Neural cell (in vitro differentiated cells): ENCODE measurements around the gene TAP1. TPM values are rescaled to one million over a fixed set of nuclear protein-coding genes. Genes with fewer than 3 reads are reported as not detected.

Experiments
- H2AFZ ChIP-seq: fragments of 200-600, 300-800 bp; sonication (generic), shearing (Covaris generic); 2 replicates; pipeline ENCODE4 v1.6.0; 2014; ENCODE audit warnings: low read depth, mild to moderate bottlenecking, antibody characterized with exemption, low read length, moderate library complexity
- H3F3A ChIP-seq: fragments of 200-600 bp; shearing (Covaris generic); 2 replicates; pipeline ENCODE4 v1.6.1; 2016; ENCODE audit warnings: mild to moderate bottlenecking, moderate library complexity, mixed read lengths, antibody characterized with exemption, low read length; ENCODE audit not compliant: insufficient read depth, poor library complexity, severe bottlenecking
- H3K27ac ChIP-seq: fragments of 200-600, 300-800 bp; sonication (generic), shearing (Covaris generic); 2 replicates; pipeline ENCODE4 v1.5.1; 2014; ENCODE audit warnings: mild to moderate bottlenecking, low read length, moderate library complexity
- H3K27me3 ChIP-seq: fragments of 300-800, 200-600 bp; sonication (generic), shearing (Covaris generic); 2 replicates; pipeline ENCODE4 v1.6.0; 2014; ENCODE audit warnings: mild to moderate bottlenecking, low read depth, low read length, moderate library complexity; ENCODE audit not compliant: insufficient read depth
- H3K36me3 ChIP-seq: fragments of 300-800, 200-600 bp; sonication (generic), shearing (Covaris generic); 2 replicates; pipeline ENCODE4 v1.5.1; 2014; ENCODE audit warnings: mild to moderate bottlenecking, antibody characterized with exemption, low read length, moderate library complexity; ENCODE audit not compliant: insufficient read depth
- H3K4me2 ChIP-seq: fragments of 300-800, 200-600 bp; sonication (generic), shearing (Covaris generic); 2 replicates; pipeline ENCODE4 v1.6.0; 2014; ENCODE audit warnings: mild to moderate bottlenecking, low read length
- H3K4me3 ChIP-seq: fragments of 300-800, 200-600 bp; sonication (generic), shearing (Covaris generic); 2 replicates; pipeline ENCODE4 v1.5.1; 2014; ENCODE audit warnings: mild to moderate bottlenecking, low read length, moderate library complexity
- H3K79me2 ChIP-seq: fragments of 200-600 bp; shearing (Covaris generic); replicated peaks from 2 replicates; pipeline ENCODE4 v1.6.0; 2014; ENCODE audit warnings: mild to moderate bottlenecking, low read length, moderate library complexity; ENCODE audit not compliant: insufficient read depth
- H3K9ac ChIP-seq: fragments of 300-800, 200-600 bp; sonication (generic), shearing (Covaris generic); 2 replicates; pipeline ENCODE4 v1.6.1; 2016; ENCODE audit warnings: mild to moderate bottlenecking, low read length, mixed read lengths
- H3K9me2 ChIP-seq: fragments of 200-600 bp; shearing (Covaris generic); 2 replicates; pipeline ENCODE4 v1.6.1; 2016; ENCODE audit warnings: mild to moderate bottlenecking, low read length, mixed read lengths; ENCODE audit not compliant: insufficient read depth
- H3K9me3 ChIP-seq: fragments of 200-600, 300-800 bp; sonication (generic), shearing (Covaris generic); 2 replicates; pipeline ENCODE4 v1.6.1; 2016; ENCODE audit warnings: mild to moderate bottlenecking, mixed run types, low read length, moderate library complexity, mixed read lengths
- H4K20me1 ChIP-seq: fragments of 200-600 bp; shearing (Covaris generic); 2 replicates; pipeline ENCODE4 v1.6.1; 2016; ENCODE audit warnings: mild to moderate bottlenecking, mixed run types; ENCODE audit not compliant: insufficient read depth
- EP300 ChIP-seq: fragments of 450-650 bp; conservative IDR thresholded peaks from 2 replicates; pipeline ENCODE4 v1.6.1; 2014; ENCODE audit warnings: antibody characterized with exemption, mild to moderate bottlenecking, moderate library complexity; ENCODE audit not compliant: poor library complexity, severe bottlenecking
- EZH2 ChIP-seq: fragments of 200-600, 300-800 bp; shearing (Covaris generic), sonication (generic); IDR thresholded peaks from 2 replicates; pipeline ENCODE4 v1.6.1; 2014; ENCODE audit warnings: antibody characterized with exemption, low read length, borderline replicate concordance, mild to moderate bottlenecking; ENCODE audit not compliant: insufficient read depth, poor library complexity, severe bottlenecking
- MXI1 ChIP-seq: fragments of 450-650 bp; conservative IDR thresholded peaks from 2 replicates; pipeline ENCODE4 v1.6.1; 2014; ENCODE audit warnings: antibody characterized with exemption, mild to moderate bottlenecking; ENCODE audit not compliant: poor library complexity, severe bottlenecking
- POLR2AphosphoS5 ChIP-seq: IDR thresholded peaks from 2 replicates; pipeline ENCODE4 v1.6.1; 2012
- RAD21 ChIP-seq: fragments of 450-650 bp; conservative IDR thresholded peaks from 2 replicates; pipeline ENCODE4 v1.6.1; 2014; ENCODE audit warnings: antibody characterized with exemption, mild to moderate bottlenecking, moderate library complexity
- SMC3 ChIP-seq: fragments of 450-650 bp; conservative IDR thresholded peaks from 2 replicates; pipeline ENCODE4 v1.6.1; 2014; ENCODE audit warnings: antibody characterized with exemption, mild to moderate bottlenecking, moderate library complexity; ENCODE audit not compliant: poor library complexity
- TAF1 ChIP-seq: IDR thresholded peaks from 2 replicates; pipeline ENCODE4 v1.6.1; 2012; ENCODE audit warnings: low read depth
- polyA plus RNA-seq: library from polyadenylated mRNA; depleted of rRNA; stranded (reverse); fragments of >200 nt; gene quantifications from 2 replicates; pipeline ENCODE4 v1.2.3, GENCODE V29; 2014
- TF ChIP-seq, protein P1 (sequence below): fragments of 450-650 bp; IDR thresholded peaks from 2 replicates; pipeline ENCODE4 v1.5.1; 2014; ENCODE audit warnings: antibody characterized with exemption, mild to moderate bottlenecking, moderate library complexity; ENCODE audit not compliant: poor library complexity, severe bottlenecking
- TF ChIP-seq, protein P2 (sequence below): IDR thresholded peaks from 2 replicates; pipeline ENCODE4 v1.6.1; 2012; ENCODE audit warnings: borderline replicate concordance

TAP1 gene
- polyA plus RNA-seq, 1 donor from 2014 or later = not detected

DNA sequence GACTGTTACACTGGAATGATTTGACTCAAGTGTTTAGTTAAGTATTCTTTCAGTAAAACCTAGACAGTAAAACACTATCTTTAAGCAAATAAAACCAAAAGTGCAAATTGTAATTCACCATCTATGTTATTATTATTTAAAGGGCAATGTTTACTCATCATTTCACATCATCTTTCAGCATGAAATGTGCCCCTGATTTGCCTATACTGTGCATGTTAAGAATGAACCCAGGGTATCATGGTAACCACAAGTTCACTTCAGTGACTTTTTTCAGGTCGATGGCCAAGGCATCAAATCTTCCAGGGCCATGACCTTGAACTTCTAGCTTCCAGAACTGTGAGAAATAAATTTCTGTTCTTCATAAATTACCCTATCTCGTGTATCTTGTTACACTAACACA, 34.6 kb downstream of the TAP1 start:
- Histone ChIP-seq H3K79me2 (no peaks in the 10 kb centered on the region), H4K20me1 (no peaks in the 10 kb centered on the region), H3K27ac (no peak overlapping the region), H3F3A (no peaks in the 10 kb centered on the region), H3K4me3 (no peak overlapping the region), H3K9me2 (no peaks in the 10 kb centered on the region), H3K9me3 (no peaks in the 10 kb centered on the region), H2AFZ (no peak overlapping the region), H3K9ac (no peak overlapping the region), H3K27me3 (no peaks in the 10 kb centered on the region), H3K36me3 (no peaks in the 10 kb centered on the region), H3K4me2 (no peak overlapping the region)
- TF ChIP-seq, protein P1, sequence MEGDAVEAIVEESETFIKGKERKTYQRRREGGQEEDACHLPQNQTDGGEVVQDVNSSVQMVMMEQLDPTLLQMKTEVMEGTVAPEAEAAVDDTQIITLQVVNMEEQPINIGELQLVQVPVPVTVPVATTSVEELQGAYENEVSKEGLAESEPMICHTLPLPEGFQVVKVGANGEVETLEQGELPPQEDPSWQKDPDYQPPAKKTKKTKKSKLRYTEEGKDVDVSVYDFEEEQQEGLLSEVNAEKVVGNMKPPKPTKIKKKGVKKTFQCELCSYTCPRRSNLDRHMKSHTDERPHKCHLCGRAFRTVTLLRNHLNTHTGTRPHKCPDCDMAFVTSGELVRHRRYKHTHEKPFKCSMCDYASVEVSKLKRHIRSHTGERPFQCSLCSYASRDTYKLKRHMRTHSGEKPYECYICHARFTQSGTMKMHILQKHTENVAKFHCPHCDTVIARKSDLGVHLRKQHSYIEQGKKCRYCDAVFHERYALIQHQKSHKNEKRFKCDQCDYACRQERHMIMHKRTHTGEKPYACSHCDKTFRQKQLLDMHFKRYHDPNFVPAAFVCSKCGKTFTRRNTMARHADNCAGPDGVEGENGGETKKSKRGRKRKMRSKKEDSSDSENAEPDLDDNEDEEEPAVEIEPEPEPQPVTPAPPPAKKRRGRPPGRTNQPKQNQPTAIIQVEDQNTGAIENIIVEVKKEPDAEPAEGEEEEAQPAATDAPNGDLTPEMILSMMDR = no peak
- TF ChIP-seq EP300 (no peak), TAF1 (no peak)

DNA sequence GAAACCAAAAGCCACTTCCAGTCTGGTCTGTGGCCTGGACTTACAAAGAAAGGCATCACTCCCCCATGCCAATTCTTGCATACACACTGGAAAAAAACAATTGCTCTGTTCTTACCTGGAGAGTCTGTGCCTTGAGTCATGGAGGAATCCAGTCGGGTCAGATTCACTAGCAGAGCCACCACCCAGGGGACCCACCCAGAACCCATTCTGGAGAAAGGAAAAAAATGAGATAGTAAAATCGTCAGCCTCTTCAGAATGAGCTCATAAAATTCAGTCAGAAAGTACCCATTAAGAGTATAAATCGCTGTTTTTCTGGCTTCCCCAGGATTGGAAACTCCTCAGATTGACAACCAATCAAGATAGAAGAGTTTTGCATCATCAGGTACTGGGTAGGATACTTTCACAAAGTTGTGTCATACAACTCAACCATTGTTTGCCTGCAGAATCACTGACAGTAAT, 36.7 kb downstream of the TAP1 start, which contains the start of gene HLA-DOB:
Gene HLA-DOB, minus strand, starts transcription at position 257 of the 459 bp plus-strand sequence. Its CDS starts 51 bp downstream, at position 206.
- Histone ChIP-seq H3K4me2 (no peak within 1 kb of the TSS), H3K36me3 (no peaks in the 10 kb centered on the region), H3K4me3 (no peak within 1 kb of the TSS), H3K79me2 (no peaks in the 10 kb centered on the region), H3K9ac (no peak within 1 kb of the TSS), H3K9me3 (no peaks in the 10 kb centered on the region), H2AFZ (no peak within 1 kb of the TSS), H4K20me1 (no peaks in the 10 kb centered on the region), H3K27ac (no peak within 1 kb of the TSS), H3F3A (no peaks in the 10 kb centered on the region), H3K9me2 (no peaks in the 10 kb centered on the region), H3K27me3 (no peaks in the 10 kb centered on the region)
- TF ChIP-seq EZH2 (no peak), EP300 (no peak), MXI1 (no peak), RAD21 (no peak), POLR2AphosphoS5 (no peak), SMC3 (no peak), TAF1 (no peak)
- TF ChIP-seq, protein P2, sequence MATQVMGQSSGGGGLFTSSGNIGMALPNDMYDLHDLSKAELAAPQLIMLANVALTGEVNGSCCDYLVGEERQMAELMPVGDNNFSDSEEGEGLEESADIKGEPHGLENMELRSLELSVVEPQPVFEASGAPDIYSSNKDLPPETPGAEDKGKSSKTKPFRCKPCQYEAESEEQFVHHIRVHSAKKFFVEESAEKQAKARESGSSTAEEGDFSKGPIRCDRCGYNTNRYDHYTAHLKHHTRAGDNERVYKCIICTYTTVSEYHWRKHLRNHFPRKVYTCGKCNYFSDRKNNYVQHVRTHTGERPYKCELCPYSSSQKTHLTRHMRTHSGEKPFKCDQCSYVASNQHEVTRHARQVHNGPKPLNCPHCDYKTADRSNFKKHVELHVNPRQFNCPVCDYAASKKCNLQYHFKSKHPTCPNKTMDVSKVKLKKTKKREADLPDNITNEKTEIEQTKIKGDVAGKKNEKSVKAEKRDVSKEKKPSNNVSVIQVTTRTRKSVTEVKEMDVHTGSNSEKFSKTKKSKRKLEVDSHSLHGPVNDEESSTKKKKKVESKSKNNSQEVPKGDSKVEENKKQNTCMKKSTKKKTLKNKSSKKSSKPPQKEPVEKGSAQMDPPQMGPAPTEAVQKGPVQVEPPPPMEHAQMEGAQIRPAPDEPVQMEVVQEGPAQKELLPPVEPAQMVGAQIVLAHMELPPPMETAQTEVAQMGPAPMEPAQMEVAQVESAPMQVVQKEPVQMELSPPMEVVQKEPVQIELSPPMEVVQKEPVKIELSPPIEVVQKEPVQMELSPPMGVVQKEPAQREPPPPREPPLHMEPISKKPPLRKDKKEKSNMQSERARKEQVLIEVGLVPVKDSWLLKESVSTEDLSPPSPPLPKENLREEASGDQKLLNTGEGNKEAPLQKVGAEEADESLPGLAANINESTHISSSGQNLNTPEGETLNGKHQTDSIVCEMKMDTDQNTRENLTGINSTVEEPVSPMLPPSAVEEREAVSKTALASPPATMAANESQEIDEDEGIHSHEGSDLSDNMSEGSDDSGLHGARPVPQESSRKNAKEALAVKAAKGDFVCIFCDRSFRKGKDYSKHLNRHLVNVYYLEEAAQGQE = no peak
- TF ChIP-seq, protein P1 = no peak
